ENCODE results near the gene ATP10A. TPM values are rescaled to one million over a fixed set of nuclear protein-coding genes. Genes with fewer than 3 reads are reported as not detected.

ATP10A gene
- total RNA-seq, 3 donors from 2014 or later, result 6.4 to 17.4 (median 7.2) TPM

GRCh38 chr15:25736461-25736860 is 126.7 kb downstream of the ATP10A start:
- H3K27me3 ChIP-seq, result no peaks in the 10 kb centered on the region
- no peak overlapping the region for H3K4me3 ChIP-seq
- H3K36me3 ChIP-seq, result no peaks in the 10 kb centered on the region
- H3K4me1 ChIP-seq, result no peaks in the 10 kb centered on the region
- H3K9me3 ChIP-seq, result no peaks in the 10 kb centered on the region
- TF ChIP-seq POLR2A (IDR thresholded peaks at IDR 0.05) (no peak), CTCF (IDR thresholded peaks at IDR 0.05) (no peak), POLR2AphosphoS5 (IDR thresholded peaks at IDR 0.05) (no peak)
- DNase-seq (ENCODE audit: low spot score in 2 of 2), result no peak
- no peak overlapping the region for H3K27ac ChIP-seq
- intact Hi-C loops (cut with DNase I; ENCODE audit: low total_unique reads), result no loop called here

DNA sequence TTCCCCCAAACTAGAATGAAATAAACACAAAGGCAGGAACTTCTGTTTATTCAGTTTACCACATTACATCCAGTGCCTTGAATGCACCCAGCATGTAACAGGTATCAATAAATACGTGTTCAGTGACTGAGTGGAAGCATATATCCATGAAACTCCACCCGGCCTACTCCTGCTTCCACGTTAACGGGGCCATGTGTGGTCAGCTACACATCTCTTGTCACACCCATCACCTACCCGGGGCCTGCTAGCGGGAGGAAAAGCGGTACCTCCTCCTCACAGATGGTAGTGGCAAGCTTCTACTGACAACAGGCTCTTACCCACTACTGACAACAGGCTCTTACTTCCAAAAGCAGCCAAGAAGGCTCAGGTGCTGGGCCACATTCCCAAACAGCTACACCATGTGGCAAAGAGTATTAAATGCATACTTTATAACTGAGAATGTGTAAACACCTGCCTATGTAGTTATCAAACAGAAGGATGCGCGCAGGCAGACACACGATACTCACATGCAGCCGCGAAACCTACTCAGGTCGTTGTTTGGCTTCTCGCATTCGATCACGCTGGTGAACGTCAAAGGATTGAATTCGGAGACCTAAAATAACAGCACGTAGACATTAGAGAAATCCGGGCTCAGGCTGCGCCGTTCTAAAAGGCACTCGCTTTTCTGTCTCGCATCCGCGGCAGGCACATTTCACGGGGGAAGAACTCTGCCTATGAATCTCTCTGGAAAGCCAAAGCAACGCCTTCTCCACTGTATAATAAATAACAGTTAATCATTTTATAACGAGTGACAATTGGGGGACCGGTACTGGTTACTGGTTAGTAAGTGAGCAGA is 127.4 kb downstream of the ATP10A start:
- intact Hi-C loops (cut with DNase I; ENCODE audit: low total_unique reads), result no loop called here
- TF ChIP-seq POLR2AphosphoS5 (IDR thresholded peaks at IDR 0.05), result no peak

DNA sequence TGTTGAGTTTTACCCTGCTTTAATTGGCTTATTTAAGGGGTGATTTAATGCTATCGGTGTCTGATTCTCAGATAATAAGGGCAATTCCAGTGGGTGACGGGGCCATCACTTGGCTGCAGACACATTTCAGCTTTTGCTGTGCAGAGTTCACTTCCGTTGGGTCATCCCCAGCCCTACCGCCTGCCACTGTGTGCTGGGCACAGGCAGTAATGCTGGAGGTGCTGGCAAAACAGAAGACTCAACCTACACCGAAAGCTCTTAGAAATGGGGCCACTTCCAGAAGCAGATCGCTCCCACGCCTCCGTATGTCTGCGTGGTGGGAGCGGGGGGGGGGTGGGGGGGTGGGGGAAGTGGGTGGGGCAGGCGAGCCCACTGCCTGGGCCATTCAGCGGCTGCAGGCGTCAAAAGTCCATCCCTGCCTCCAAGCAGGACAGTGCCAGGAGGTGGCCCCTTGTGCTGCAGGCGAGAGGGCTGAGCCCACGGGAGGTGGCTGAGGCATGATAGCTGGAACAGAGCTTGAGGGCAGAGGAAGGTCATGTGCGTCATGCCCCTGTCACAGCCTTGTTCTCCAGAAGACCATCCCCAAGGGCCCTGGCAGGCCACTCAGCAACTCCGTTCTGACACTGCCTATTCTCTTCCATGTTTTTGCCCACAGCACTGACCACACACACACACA is 128.3 kb downstream of the ATP10A start:
- no peak for TF ChIP-seq POLR2A (IDR thresholded peaks at IDR 0.05)
- DNase-seq (ENCODE audit: low spot score in 2 of 2), result no peak
- H3K36me3 ChIP-seq, result no peaks in the 10 kb centered on the region
- H3K27me3 ChIP-seq, result no peaks in the 10 kb centered on the region
- H3K9me3 ChIP-seq, result no peaks in the 10 kb centered on the region
- no peaks in the 10 kb centered on the region for H3K4me1 ChIP-seq
- H3K27ac ChIP-seq, result no peak overlapping the region
- H3K4me3 ChIP-seq, result no peak overlapping the region
- intact Hi-C loops (cut with DNase I; ENCODE audit: low total_unique reads), result no loop called here

More for the DNA sequence above, 127.4 kb downstream of the ATP10A start:
- no peak overlapping the region for H3K4me3 ChIP-seq
- no peaks in the 10 kb centered on the region for H3K36me3 ChIP-seq
- no peak for DNase-seq (ENCODE audit: low spot score in 2 of 2)
- H3K27ac ChIP-seq, result no peak overlapping the region
- no peaks in the 10 kb centered on the region for H3K27me3 ChIP-seq
- no peaks in the 10 kb centered on the region for H3K9me3 ChIP-seq
- H3K4me1 ChIP-seq, result no peaks in the 10 kb centered on the region

DNA sequence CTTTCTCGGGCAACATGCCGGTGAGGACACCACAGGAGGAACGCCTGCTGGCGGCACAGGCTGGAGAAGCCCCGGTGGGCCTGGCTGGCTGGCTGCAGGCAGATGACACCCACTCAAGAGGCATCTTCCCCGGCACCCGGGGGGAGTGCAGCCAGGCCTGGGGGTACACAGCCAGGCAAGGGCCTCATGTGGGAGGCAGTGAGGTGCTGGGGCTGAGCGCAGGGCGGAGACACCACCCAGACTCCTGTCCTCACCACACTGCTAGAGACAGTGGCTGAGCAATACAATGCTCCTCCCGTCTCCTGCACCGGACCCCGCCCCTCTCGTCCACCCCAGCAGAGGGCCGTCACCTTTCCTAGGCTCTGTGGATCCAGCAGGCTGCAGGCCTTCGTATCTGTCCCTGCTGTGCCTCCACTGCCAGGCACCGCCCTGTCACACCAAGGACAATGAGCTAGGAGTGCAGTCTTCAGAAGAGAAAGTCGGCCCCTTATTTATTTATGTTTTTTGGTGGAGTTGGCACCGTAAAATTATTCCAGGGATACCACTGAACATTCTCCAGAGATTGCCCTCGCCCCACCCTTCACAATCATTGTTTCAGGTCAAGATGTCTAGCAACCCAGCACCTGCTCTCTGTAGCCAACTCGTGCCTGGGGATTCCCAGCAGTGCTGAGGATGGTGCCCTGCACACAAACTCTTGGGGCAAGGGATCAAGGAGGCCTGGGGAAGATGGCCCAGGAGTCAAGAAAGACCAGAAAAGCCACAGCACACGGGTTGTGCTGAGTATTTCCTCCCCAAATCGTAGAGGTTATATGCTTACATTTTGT is 129.1 kb downstream of the ATP10A start:
- Histone ChIP-seq H3K4me3 (no peak overlapping the region), H3K9me3 (no peaks in the 10 kb centered on the region), H3K4me1 (no peaks in the 10 kb centered on the region), H3K27ac (no peak overlapping the region), H3K36me3 (no peaks in the 10 kb centered on the region), H3K27me3 (no peaks in the 10 kb centered on the region)
- intact Hi-C loops (cut with DNase I; ENCODE audit: low total_unique reads), result no loop called here
- DNase-seq (ENCODE audit: low spot score in 2 of 2), result no peak
- TF ChIP-seq POLR2A (IDR thresholded peaks at IDR 0.05), result no peak
- TF ChIP-seq POLR2AphosphoS5 (IDR thresholded peaks at IDR 0.05), result no peak
- no peak for TF ChIP-seq CTCF (IDR thresholded peaks at IDR 0.05)

DNA sequence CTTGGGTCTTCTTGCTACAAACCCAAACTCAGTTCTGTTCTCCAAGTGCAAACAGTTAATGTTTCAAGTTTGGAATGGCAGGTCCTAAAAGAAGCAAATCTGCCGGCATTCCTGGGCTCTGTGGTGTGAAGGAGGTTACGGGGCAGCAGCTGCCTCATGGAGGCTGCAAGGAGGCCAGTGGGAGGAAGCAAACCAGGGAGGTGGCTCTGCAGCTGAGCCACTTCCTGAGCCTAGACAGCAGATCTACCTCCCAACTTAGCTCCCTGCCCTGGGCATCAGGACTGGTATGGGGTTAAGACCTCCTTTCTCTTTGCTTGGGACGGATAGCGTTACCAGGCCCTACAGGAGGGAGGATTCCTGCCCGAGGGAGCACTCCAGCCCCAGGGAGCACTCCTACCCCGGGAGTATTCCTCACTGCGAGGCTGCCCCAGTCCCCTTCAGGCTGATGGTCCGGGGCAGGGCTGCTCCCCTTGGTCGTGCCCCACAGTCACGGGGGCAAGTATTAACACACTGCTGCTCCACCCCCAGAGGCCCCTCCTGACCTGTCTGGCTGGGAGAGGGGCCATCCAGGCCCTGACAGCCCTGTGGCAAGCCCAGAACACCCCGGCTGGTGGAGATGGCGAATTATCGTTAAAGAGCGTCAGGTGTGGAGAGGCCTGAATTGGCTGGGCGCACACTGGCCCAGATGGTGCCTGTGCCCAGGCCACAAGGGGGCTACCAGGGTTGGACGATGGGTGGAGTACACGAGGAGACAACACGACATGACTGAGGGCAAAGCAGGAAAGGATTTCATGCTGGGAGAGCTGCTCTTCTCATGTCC is 129.9 kb downstream of the ATP10A start:
- DNase-seq (ENCODE audit: low spot score in 2 of 2), result no peak
- H3K4me3 ChIP-seq, result no peak overlapping the region
- H3K27ac ChIP-seq, result no peak overlapping the region
- no peaks in the 10 kb centered on the region for H3K36me3 ChIP-seq
- no peaks in the 10 kb centered on the region for H3K4me1 ChIP-seq
- H3K27me3 ChIP-seq, result no peaks in the 10 kb centered on the region
- H3K9me3 ChIP-seq, result no peaks in the 10 kb centered on the region
- intact Hi-C loops (cut with DNase I; ENCODE audit: low total_unique reads), result no loop called here
- TF ChIP-seq POLR2A (IDR thresholded peaks at IDR 0.05) (no peak), POLR2AphosphoS5 (IDR thresholded peaks at IDR 0.05) (no peak), CTCF (IDR thresholded peaks at IDR 0.05) (no peak)
